ENCODE measurements around the gene ST3GAL5. TPM values are rescaled to one million over a fixed set of nuclear protein-coding genes. Genes with fewer than 3 reads are reported as not detected.

The ST3GAL5 gene
- total RNA-seq, 1 experiment from 2014 or later: 3.4 TPM

- no peaks in the 10 kb centered on the region for H3K36me3 ChIP-seq (replicated peaks; ENCODE audit: control insufficient read depth, insufficient read depth, low read length)
- DNase-seq: peak; percentile 47
- H3K4me3 ChIP-seq (ENCODE audit: insufficient read depth, low read depth, low read length): no peak overlapping the region
- no peaks in the 10 kb centered on the region for H3K27me3 ChIP-seq (ENCODE audit: control insufficient read depth, insufficient read depth, low read length)
These were observed 93.3 kb downstream of the ST3GAL5 start for GRCh38 chr2:85795331-85796045.

GRCh38 chr2:85794491-85795121 is 94.2 kb downstream of the ST3GAL5 start:
- Histone ChIP-seq H3K4me3 (ENCODE audit: insufficient read depth, low read depth, low read length) (no peak overlapping the region), H3K36me3 (replicated peaks; ENCODE audit: control insufficient read depth, insufficient read depth, low read length) (no peaks in the 10 kb centered on the region), H3K27me3 (ENCODE audit: control insufficient read depth, insufficient read depth, low read length) (no peaks in the 10 kb centered on the region)
- DNase-seq: peak; percentile 37

- DNase-seq: no peak
- Histone ChIP-seq H3K36me3 (replicated peaks; ENCODE audit: control insufficient read depth, insufficient read depth, low read length) (no peaks in the 10 kb centered on the region), H3K27me3 (ENCODE audit: control insufficient read depth, insufficient read depth, low read length) (no peaks in the 10 kb centered on the region)
These were observed 94.8 kb downstream of the ST3GAL5 start for GRCh38 chr2:85794038-85794441.

GRCh38 chr2:85793584-85793983 is 95.2 kb downstream of the ST3GAL5 start:
- Histone ChIP-seq H3K36me3 (replicated peaks; ENCODE audit: control insufficient read depth, insufficient read depth, low read length) (no peaks in the 10 kb centered on the region), H3K4me3 (ENCODE audit: insufficient read depth, low read depth, low read length) (no peak overlapping the region), H3K27me3 (ENCODE audit: control insufficient read depth, insufficient read depth, low read length) (no peaks in the 10 kb centered on the region)
- DNase-seq: no peak

More at GRCh38 chr2:85794038-85794441, 94.8 kb downstream of the ST3GAL5 start:
- no peak overlapping the region for H3K4me3 ChIP-seq (ENCODE audit: insufficient read depth, low read depth, low read length)

GRCh38 chr2:85792783-85793441 is 95.9 kb downstream of the ST3GAL5 start:
- no peak overlapping the region for H3K4me3 ChIP-seq (ENCODE audit: insufficient read depth, low read depth, low read length)
- peak; percentile 37 for DNase-seq

GRCh38 chr2:85791704-85792565 is 96.9 kb downstream of the ST3GAL5 start:
- H3K27me3 ChIP-seq (ENCODE audit: control insufficient read depth, insufficient read depth, low read length): no peaks in the 10 kb centered on the region
- DNase-seq: peak; percentile 38
- H3K4me3 ChIP-seq (ENCODE audit: insufficient read depth, low read depth, low read length): no peak overlapping the region

More at GRCh38 chr2:85792783-85793441, 95.9 kb downstream of the ST3GAL5 start:
- no peaks in the 10 kb centered on the region for H3K36me3 ChIP-seq (replicated peaks; ENCODE audit: control insufficient read depth, insufficient read depth, low read length)
- H3K27me3 ChIP-seq (ENCODE audit: control insufficient read depth, insufficient read depth, low read length): no peaks in the 10 kb centered on the region

GRCh38 chr2:85790499-85791188 is 98.1 kb downstream of the ST3GAL5 start:
- no peak overlapping the region for H3K4me3 ChIP-seq (ENCODE audit: insufficient read depth, low read depth, low read length)
- no peaks in the 10 kb centered on the region for H3K36me3 ChIP-seq (replicated peaks; ENCODE audit: control insufficient read depth, insufficient read depth, low read length)
- peak; percentile 52 for DNase-seq
- no peaks in the 10 kb centered on the region for H3K27me3 ChIP-seq (ENCODE audit: control insufficient read depth, insufficient read depth, low read length)

More at GRCh38 chr2:85791704-85792565, 96.9 kb downstream of the ST3GAL5 start:
- H3K36me3 ChIP-seq (replicated peaks; ENCODE audit: control insufficient read depth, insufficient read depth, low read length): no peaks in the 10 kb centered on the region

GRCh38 chr2:85790032-85790431 is 98.8 kb downstream of the ST3GAL5 start:
- Histone ChIP-seq H3K36me3 (replicated peaks; ENCODE audit: control insufficient read depth, insufficient read depth, low read length) (no peaks in the 10 kb centered on the region), H3K27me3 (ENCODE audit: control insufficient read depth, insufficient read depth, low read length) (no peaks in the 10 kb centered on the region), H3K4me3 (ENCODE audit: insufficient read depth, low read depth, low read length) (no peak overlapping the region)
- DNase-seq: no peak

GRCh38 chr2:85789271-85789670 is 99.5 kb downstream of the ST3GAL5 start:
- Histone ChIP-seq H3K36me3 (replicated peaks; ENCODE audit: control insufficient read depth, insufficient read depth, low read length) (no peaks in the 10 kb centered on the region), H3K27me3 (ENCODE audit: control insufficient read depth, insufficient read depth, low read length) (no peaks in the 10 kb centered on the region), H3K4me3 (ENCODE audit: insufficient read depth, low read depth, low read length) (no peak overlapping the region)
- DNase-seq: no peak

GRCh38 chr2:85788603-85789002 is 100.2 kb downstream of the ST3GAL5 start:
- Histone ChIP-seq H3K36me3 (replicated peaks; ENCODE audit: control insufficient read depth, insufficient read depth, low read length) (no peaks in the 10 kb centered on the region), H3K27me3 (ENCODE audit: control insufficient read depth, insufficient read depth, low read length) (no peaks in the 10 kb centered on the region), H3K4me3 (ENCODE audit: insufficient read depth, low read depth, low read length) (no peak overlapping the region)
- DNase-seq: no peak

- no peak overlapping the region for H3K4me3 ChIP-seq (ENCODE audit: insufficient read depth, low read depth, low read length)
- H3K27me3 ChIP-seq (ENCODE audit: control insufficient read depth, insufficient read depth, low read length): no peaks in the 10 kb centered on the region
- peak; percentile 35 for DNase-seq
- no peaks in the 10 kb centered on the region for H3K36me3 ChIP-seq (replicated peaks; ENCODE audit: control insufficient read depth, insufficient read depth, low read length)
These were observed 100.8 kb downstream of the ST3GAL5 start for GRCh38 chr2:85787981-85788340.

GRCh38 chr2:85787282-85787980 is 101.4 kb downstream of the ST3GAL5 start:
- Histone ChIP-seq H3K27me3 (ENCODE audit: control insufficient read depth, insufficient read depth, low read length) (no peaks in the 10 kb centered on the region), H3K4me3 (ENCODE audit: insufficient read depth, low read depth, low read length) (no peak overlapping the region), H3K36me3 (replicated peaks; ENCODE audit: control insufficient read depth, insufficient read depth, low read length) (no peaks in the 10 kb centered on the region)
- peak; percentile 42 for DNase-seq

All from H7 (cell line).